ENCODE data around the gene PDE6H. TPM values are rescaled to one million over a fixed set of nuclear protein-coding genes. Genes with fewer than 3 reads are reported as not detected.
A peak's percentile ranks its signal among the peaks of the same experiment; 100 is the strongest.

The PDE6H gene
- total RNA-seq, 5 donors from 2014 or later (not counting 1 experiment from before 2014, with no cell fraction given): not detected

- peak; percentile 82 to 90 (median 88) for ATAC-seq (replicated peaks in 1 of 4)
- 0% methylated on average over 2 of the region's 3 CpGs for WGBS (ENCODE audit: insufficient coverage)
- Histone ChIP-seq H3K4me1 (ENCODE audit: control insufficient read depth in 1 of 2, extremely low read depth in 1 of 2, insufficient read depth in 2 of 2, low read length in 2 of 2) (peaks cover 57 to 76% of the 10 kb centered on the region in 2 experiments), H3K36me3 (ENCODE audit: control insufficient read depth in 2 of 2, extremely low read depth in 1 of 2, insufficient read depth in 1 of 2, low read length in 1 of 2) (peaks cover 0 to 76% of the 10 kb centered on the region in 2 donors), H3K4me3 (ENCODE audit: control insufficient read depth in 1 of 2, extremely low read depth in 1 of 2, low read length in 1 of 2) (peak overlapping the region; percentile 23 to 60), H3K9me3 (no peaks in the 10 kb centered on the region), H3K27ac (ENCODE audit: low read length) (peak overlapping the region; percentile 97), H3K27me3 (replicated peaks in 1 of 2; ENCODE audit: control insufficient read depth in 2 of 2, extremely low read depth in 1 of 2, insufficient read depth in 2 of 2, low read length in 1 of 2) (no peaks in the 10 kb centered on the region)
- ChIA-PET CTCF (interaction anchor here in 1 of 2 donors (0.6 to 1.8 kb wide), 12 partner anchors 8 to 914 kb away, joined by 3 to 7 read pairs (median 3); partner anchors contain the start of gene ARHGDIB), POLR2A (interaction anchor here (1.1 to 2.0 kb wide), 7 partner anchors 8 to 583 kb away, joined by 3 to 12 read pairs (median 7); partner anchors contain the start of genes ARHGDIB (in 1 of the 2), ATF7IP (in 1 of the 2), C12orf60 (in 1 of the 2) and WBP11 (in 1 of the 2))
- Mint-ChIP-seq H3K9me3 (no peaks in the 10 kb centered on the region), H3K4me3 (peak overlapping the region; percentile 73 to 97 (median 82)), H3K27me3 (no peaks in the 10 kb centered on the region), H3K27ac (peak overlapping the region; percentile 96 to 99), H3K4me1 (peaks cover 93 to 94% (median 94%) of the 10 kb centered on the region in 3 donors), H3K36me3 (peaks cover 71% of the 10 kb centered on the region)
- peak in 28 of 35 experiments; percentile 42 to 87 (median 58) for DNase-seq
These were observed 24.2 kb upstream of the PDE6H start for GRCh38 chr12:14948672-14949071.

- H3K4me3 Mint-ChIP-seq: peak overlapping the region; percentile 59 to 97 (median 82)
- Histone ChIP-seq H3K4me3 (ENCODE audit: control insufficient read depth in 1 of 2, extremely low read depth in 1 of 2, low read length in 1 of 2) (no peak overlapping the region), H3K4me1 (ENCODE audit: control insufficient read depth in 1 of 2, extremely low read depth in 1 of 2, insufficient read depth in 2 of 2, low read length in 2 of 2) (peaks cover 67 to 79% of the 10 kb centered on the region in 2 experiments), H3K36me3 (ENCODE audit: control insufficient read depth in 2 of 2, extremely low read depth in 1 of 2, insufficient read depth in 1 of 2, low read length in 1 of 2) (peaks cover 0 to 78% of the 10 kb centered on the region in 2 donors), H3K27ac (ENCODE audit: low read length) (peak overlapping the region; percentile 97), H3K27me3 (replicated peaks in 1 of 2; ENCODE audit: control insufficient read depth in 2 of 2, extremely low read depth in 1 of 2, insufficient read depth in 2 of 2, low read length in 1 of 2) (no peaks in the 10 kb centered on the region), H3K9me3 (no peaks in the 10 kb centered on the region)
- WGBS (ENCODE audit: insufficient coverage): 47% methylated on average over 5 of the region's 5 CpGs
- no peaks in the 10 kb centered on the region for H3K9me3 Mint-ChIP-seq
- H3K27me3 Mint-ChIP-seq: no peaks in the 10 kb centered on the region
- H3K4me1 Mint-ChIP-seq: peaks cover 98 to 100% (median 100%) of the 10 kb centered on the region in 3 donors
- DNase-seq (no peak), ATAC-seq (replicated peaks in 1 of 4) (no peak)
- ChIA-PET POLR2A (interaction anchor here in 1 of 2 donors (1.1 kb wide), 1 partner anchor 8 kb away, joined by 3 read pairs; no protein-coding TSS in a partner anchor), CTCF (no interaction called here)
- peak overlapping the region; percentile 96 to 99 for H3K27ac Mint-ChIP-seq
- peaks cover 80% of the 10 kb centered on the region for H3K36me3 Mint-ChIP-seq
These were observed 23.2 kb upstream of the PDE6H start for GRCh38 chr12:14949631-14950030.

DNA sequence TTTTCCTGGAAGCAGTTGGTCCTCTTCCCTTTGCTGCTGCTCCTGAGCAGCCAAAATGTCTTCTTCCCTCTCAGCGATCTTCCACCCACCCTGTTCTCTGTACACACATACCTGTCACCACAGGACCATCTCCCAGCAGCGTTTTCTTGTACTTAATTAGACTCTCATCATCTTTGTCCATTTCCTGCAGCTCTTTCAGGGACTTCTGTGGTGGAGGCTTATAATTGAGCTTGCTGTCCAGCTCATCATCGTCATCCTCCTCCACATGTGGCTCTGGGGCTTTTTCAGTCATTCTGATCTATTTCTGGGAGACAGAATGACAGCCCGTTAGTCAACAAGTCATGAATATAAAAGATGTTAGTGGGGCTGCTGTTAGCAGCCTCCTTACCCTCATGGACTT lies 22.4 kb upstream of the PDE6H start:
- peaks cover 67 to 86% of the 10 kb centered on the region in 2 experiments for H3K4me1 ChIP-seq (ENCODE audit: control insufficient read depth in 1 of 2, extremely low read depth in 1 of 2, insufficient read depth in 2 of 2, low read length in 2 of 2)
- Mint-ChIP-seq H3K4me3 (peak overlapping the region; percentile 59 to 97 (median 82)), H3K4me1 (peaks cover 93 to 97% (median 97%) of the 10 kb centered on the region in 3 donors), H3K27me3 (no peaks in the 10 kb centered on the region), H3K36me3 (peaks cover 77% of the 10 kb centered on the region), H3K9me3 (no peaks in the 10 kb centered on the region), H3K27ac (peak overlapping the region; percentile 96 to 99)
- H3K36me3 ChIP-seq (ENCODE audit: control insufficient read depth in 2 of 2, extremely low read depth in 1 of 2, insufficient read depth in 1 of 2, low read length in 1 of 2): peaks cover 0 to 71% of the 10 kb centered on the region in 2 donors
- no peak overlapping the region for H3K4me3 ChIP-seq (ENCODE audit: control insufficient read depth in 1 of 2, extremely low read depth in 1 of 2, low read length in 1 of 2)
- H3K9me3 ChIP-seq: no peaks in the 10 kb centered on the region
- DNase-seq (no peak), ATAC-seq (replicated peaks in 1 of 4) (no peak)
- no CpG with 5 or more reads among the region's 4 CpGs for WGBS (ENCODE audit: insufficient coverage)
- no peaks in the 10 kb centered on the region for H3K27me3 ChIP-seq (replicated peaks in 1 of 2; ENCODE audit: control insufficient read depth in 2 of 2, extremely low read depth in 1 of 2, insufficient read depth in 2 of 2, low read length in 1 of 2)
- peak overlapping the region; percentile 97 for H3K27ac ChIP-seq (ENCODE audit: low read length)
- ChIA-PET POLR2A (no interaction called here), CTCF (no interaction called here)

GRCh38 chr12:14950982-14951746 lies 21.7 kb upstream of the PDE6H start:
- Histone ChIP-seq H3K4me1 (ENCODE audit: control insufficient read depth in 1 of 2, extremely low read depth in 1 of 2, insufficient read depth in 2 of 2, low read length in 2 of 2) (peaks cover 70 to 90% of the 10 kb centered on the region in 2 experiments), H3K27me3 (replicated peaks in 1 of 2; ENCODE audit: control insufficient read depth in 2 of 2, extremely low read depth in 1 of 2, insufficient read depth in 2 of 2, low read length in 1 of 2) (no peaks in the 10 kb centered on the region), H3K36me3 (ENCODE audit: control insufficient read depth in 2 of 2, extremely low read depth in 1 of 2, insufficient read depth in 1 of 2, low read length in 1 of 2) (peaks cover 0 to 70% of the 10 kb centered on the region in 2 donors), H3K27ac (ENCODE audit: low read length) (peak overlapping the region; percentile 97), H3K4me3 (ENCODE audit: control insufficient read depth in 1 of 2, extremely low read depth in 1 of 2, low read length in 1 of 2) (peak overlapping the region in 1 of 2 donors; percentile 46), H3K9me3 (no peaks in the 10 kb centered on the region)
- peak overlapping the region; percentile 96 to 99 for H3K27ac Mint-ChIP-seq
- H3K4me1 Mint-ChIP-seq: peaks cover 93 to 97% (median 96%) of the 10 kb centered on the region in 3 donors
- DNase-seq (no peak), ATAC-seq (replicated peaks in 1 of 4) (no peak)
- CTCF ChIA-PET: interaction anchor here in 1 of 2 donors (1.5 to 2.5 kb wide), 3 partner anchors 11 to 180 kb away, joined by 4 to 8 read pairs (median 6); partner anchors contain the start of gene ARHGDIB
- H3K36me3 Mint-ChIP-seq: peaks cover 74% of the 10 kb centered on the region
- WGBS (ENCODE audit: insufficient coverage): 24% methylated on average over 3 of the region's 6 CpGs
- H3K4me3 Mint-ChIP-seq: peak overlapping the region; percentile 82 to 97 (median 86)
- POLR2A ChIA-PET: interaction anchor here in 1 of 2 donors (2.0 kb wide), 1 partner anchor 181 kb away, joined by 8 read pairs; a partner anchor contains a TSS
- H3K9me3 Mint-ChIP-seq: no peaks in the 10 kb centered on the region
- no peaks in the 10 kb centered on the region for H3K27me3 Mint-ChIP-seq

- CTCF ChIA-PET: interaction anchor here (0.5 to 2.5 kb wide), 9 partner anchors 9 to 593 kb away, joined by 3 to 9 read pairs (median 6); partner anchors contain the start of gene ARHGDIB (in 1 of the 2)
- Histone ChIP-seq H3K4me3 (ENCODE audit: control insufficient read depth in 1 of 2, extremely low read depth in 1 of 2, low read length in 1 of 2) (peak overlapping the region; percentile 46 to 65), H3K9me3 (no peaks in the 10 kb centered on the region), H3K4me1 (ENCODE audit: control insufficient read depth in 1 of 2, extremely low read depth in 1 of 2, insufficient read depth in 2 of 2, low read length in 2 of 2) (peaks cover 71 to 90% of the 10 kb centered on the region in 2 experiments), H3K27me3 (replicated peaks in 1 of 2; ENCODE audit: control insufficient read depth in 2 of 2, extremely low read depth in 1 of 2, insufficient read depth in 2 of 2, low read length in 1 of 2) (no peaks in the 10 kb centered on the region), H3K36me3 (ENCODE audit: control insufficient read depth in 2 of 2, extremely low read depth in 1 of 2, insufficient read depth in 1 of 2, low read length in 1 of 2) (peaks cover 0 to 64% of the 10 kb centered on the region in 2 donors), H3K27ac (ENCODE audit: low read length) (peak overlapping the region; percentile 97)
- Mint-ChIP-seq H3K4me3 (peak overlapping the region; percentile 82 to 97 (median 86)), H3K4me1 (peaks cover 93 to 97% (median 96%) of the 10 kb centered on the region in 3 donors), H3K27me3 (no peaks in the 10 kb centered on the region), H3K36me3 (peaks cover 72% of the 10 kb centered on the region), H3K9me3 (no peaks in the 10 kb centered on the region), H3K27ac (peak overlapping the region; percentile 96 to 99)
- peak in 1 of 35 experiments; percentile 27 for DNase-seq
- WGBS (ENCODE audit: insufficient coverage): no CpG with 5 or more reads among the region's 1 CpG
- ATAC-seq (replicated peaks in 1 of 4): no peak
- POLR2A ChIA-PET: interaction anchor here in 1 of 2 donors (0.6 to 2.0 kb wide), 9 partner anchors 10 to 181 kb away, joined by 4 to 12 read pairs (median 8); partner anchors contain the start of genes ARHGDIB, C12orf60 and WBP11
These were observed 21.0 kb upstream of the PDE6H start for GRCh38 chr12:14951851-14952250.

Data from T-cell (primary cell).